Measurements from ENCODE around the gene GALR3.

GALR3 gene

DNA sequence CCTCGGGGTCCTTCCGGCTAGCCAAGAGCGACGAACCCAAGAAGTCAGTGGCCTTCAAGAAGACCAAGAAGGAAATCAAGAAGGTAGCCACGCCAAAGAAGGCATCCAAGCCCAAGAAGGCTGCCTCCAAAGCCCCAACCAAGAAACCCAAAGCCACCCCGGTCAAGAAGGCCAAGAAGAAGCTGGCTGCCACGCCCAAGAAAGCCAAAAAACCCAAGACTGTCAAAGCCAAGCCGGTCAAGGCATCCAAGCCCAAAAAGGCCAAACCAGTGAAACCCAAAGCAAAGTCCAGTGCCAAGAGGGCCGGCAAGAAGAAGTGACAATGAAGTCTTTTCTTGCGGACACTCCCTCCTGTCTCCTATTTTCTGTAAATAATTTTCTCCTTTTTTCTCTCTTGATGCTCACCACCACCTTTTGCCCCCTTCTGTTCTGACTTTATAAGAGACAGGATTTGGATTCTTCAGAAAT is 17.3 kb upstream of the GALR3 start:
- H3K36me3 ChIP-seq (ENCODE audit: control insufficient read depth, insufficient read depth, low read length): no peaks in the 10 kb centered on the region
- no peak for DNase-seq (ENCODE audit: extremely low read depth, insufficient read length)
- no peak overlapping the region; the same call in 1 of the 2 replicates for H3K4me3 ChIP-seq (replicated peaks; ENCODE audit: low read depth, low read length)
- H3K27me3 ChIP-seq (replicated peaks; ENCODE audit: control insufficient read depth, insufficient read depth, low read length): peaks cover 10% of the 10 kb centered on the region; the same call in 1 of the 2 replicates
- TF ChIP-seq, protein P1, sequence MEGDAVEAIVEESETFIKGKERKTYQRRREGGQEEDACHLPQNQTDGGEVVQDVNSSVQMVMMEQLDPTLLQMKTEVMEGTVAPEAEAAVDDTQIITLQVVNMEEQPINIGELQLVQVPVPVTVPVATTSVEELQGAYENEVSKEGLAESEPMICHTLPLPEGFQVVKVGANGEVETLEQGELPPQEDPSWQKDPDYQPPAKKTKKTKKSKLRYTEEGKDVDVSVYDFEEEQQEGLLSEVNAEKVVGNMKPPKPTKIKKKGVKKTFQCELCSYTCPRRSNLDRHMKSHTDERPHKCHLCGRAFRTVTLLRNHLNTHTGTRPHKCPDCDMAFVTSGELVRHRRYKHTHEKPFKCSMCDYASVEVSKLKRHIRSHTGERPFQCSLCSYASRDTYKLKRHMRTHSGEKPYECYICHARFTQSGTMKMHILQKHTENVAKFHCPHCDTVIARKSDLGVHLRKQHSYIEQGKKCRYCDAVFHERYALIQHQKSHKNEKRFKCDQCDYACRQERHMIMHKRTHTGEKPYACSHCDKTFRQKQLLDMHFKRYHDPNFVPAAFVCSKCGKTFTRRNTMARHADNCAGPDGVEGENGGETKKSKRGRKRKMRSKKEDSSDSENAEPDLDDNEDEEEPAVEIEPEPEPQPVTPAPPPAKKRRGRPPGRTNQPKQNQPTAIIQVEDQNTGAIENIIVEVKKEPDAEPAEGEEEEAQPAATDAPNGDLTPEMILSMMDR (IDR thresholded peaks at IDR 0.05; ENCODE audit: insufficient read depth, low read length, poor library complexity, severe bottlenecking): no peak

DNA sequence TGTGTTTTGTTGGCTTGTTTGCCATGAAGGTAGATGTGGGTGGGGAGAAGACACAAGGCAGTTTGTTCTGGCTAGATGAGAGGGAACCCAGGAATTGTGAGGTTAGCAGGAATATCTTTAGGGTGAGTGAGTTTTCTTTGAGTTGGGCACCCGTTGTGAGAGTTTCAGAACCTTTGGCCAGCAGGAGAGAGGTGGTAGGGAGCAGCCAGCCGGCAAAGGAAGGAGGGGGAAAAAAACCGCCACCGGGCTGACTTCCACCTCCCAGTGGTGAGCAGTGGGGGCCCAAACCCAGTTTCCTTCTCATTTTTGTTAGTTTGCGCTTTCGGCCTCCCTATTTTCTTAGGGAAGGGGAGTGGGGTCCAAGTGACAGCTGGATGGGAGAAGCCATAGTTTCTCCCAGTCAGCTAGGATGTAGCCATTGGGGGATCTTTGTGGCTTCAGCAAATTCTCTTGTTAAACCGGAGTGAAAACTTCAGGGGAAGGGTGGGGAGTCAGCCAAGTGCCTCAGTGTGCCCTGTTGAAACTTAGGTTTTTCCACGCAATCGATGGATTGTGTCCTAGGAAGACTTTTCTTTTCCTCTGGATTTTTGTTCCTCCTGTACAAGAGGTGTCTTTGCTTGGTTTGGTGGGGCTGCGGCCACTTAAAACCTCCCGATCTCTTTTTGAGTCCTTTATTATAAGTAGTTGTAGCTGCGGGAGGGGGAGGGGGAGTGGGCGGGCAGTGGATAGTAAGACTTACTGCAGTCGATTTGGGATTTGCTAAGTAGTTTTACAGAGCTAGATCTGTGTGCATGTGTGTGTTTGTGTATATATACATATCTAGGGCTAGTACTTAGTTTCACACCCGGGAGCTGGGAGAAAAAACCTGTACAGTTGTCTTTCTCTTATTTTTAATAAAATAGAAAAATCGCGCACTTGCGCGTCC is 16.5 kb upstream of the GALR3 start:
- H3K36me3 ChIP-seq (ENCODE audit: control insufficient read depth, insufficient read depth, low read length): no peaks in the 10 kb centered on the region
- DNase-seq (ENCODE audit: extremely low read depth, insufficient read length): no peak
- TF ChIP-seq, protein P1 (IDR thresholded peaks at IDR 0.05; ENCODE audit: insufficient read depth, low read length, poor library complexity, severe bottlenecking): no peak
- H3K4me3 ChIP-seq (replicated peaks; ENCODE audit: low read depth, low read length): no peak overlapping the region
- peaks cover 10% of the 10 kb centered on the region; the same call in 1 of the 2 replicates for H3K27me3 ChIP-seq (replicated peaks; ENCODE audit: control insufficient read depth, insufficient read depth, low read length)

DNA sequence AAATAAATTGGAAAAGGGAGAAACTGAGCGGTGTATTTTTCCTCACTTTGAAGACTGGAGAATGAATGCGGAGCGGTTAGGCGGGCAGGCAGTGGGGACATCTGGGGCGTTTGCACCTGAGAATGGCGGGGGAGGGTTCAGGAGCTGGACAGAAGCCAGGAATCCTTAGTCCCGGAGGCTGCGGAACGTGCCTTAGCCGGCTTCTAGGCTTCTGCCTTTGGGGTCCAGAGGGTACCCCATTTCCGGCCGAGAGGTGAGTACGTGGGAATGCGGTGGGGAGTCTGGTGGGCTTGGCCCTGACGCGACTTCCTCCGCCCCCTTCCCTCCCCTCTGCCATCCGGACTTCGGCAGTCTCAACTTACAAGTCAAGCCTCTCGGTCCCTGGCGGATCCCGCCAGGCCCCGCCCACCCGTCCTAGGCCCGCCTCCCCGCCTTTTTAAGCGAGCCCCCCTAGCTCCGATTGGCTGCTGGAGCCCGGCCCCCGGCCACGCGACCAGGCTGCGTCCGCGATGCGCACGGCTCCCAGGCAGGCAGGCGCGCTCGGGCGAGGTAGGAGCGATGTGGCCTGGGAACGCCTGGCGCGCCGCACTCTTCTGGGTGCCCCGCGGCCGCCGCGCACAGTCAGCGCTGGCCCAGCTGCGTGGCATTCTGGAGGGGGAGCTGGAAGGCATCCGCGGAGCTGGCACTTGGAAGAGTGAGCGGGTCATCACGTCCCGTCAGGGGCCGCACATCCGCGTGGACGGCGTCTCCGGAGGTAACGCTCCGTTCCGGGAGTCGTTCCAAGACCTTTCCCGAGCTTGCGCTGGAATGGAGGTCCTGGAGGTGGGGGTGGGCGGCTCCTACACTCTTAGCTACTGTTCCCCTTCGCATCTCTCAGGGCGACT is 15.5 kb upstream of the GALR3 start, which contains the start of gene GCAT:
TSS of gene GCAT (plus strand) at position 525 of the 884 bp plus-strand sequence. CDS start at position 559, 34 bp downstream.
- Histone ChIP-seq H3K4me3 (replicated peaks; ENCODE audit: low read depth, low read length) (peak within 1 kb of the TSS; percentile 76), H3K36me3 (ENCODE audit: control insufficient read depth, insufficient read depth, low read length) (no peaks in the 10 kb centered on the region), H3K27me3 (replicated peaks; ENCODE audit: control insufficient read depth, insufficient read depth, low read length) (peaks cover 10% of the 10 kb centered on the region; the same call in 1 of the 2 replicates)
- DNase-seq (ENCODE audit: extremely low read depth, insufficient read length): peak; percentile 98
- TF ChIP-seq, protein P1 (IDR thresholded peaks at IDR 0.05; ENCODE audit: insufficient read depth, low read length, poor library complexity, severe bottlenecking): no peak

DNA sequence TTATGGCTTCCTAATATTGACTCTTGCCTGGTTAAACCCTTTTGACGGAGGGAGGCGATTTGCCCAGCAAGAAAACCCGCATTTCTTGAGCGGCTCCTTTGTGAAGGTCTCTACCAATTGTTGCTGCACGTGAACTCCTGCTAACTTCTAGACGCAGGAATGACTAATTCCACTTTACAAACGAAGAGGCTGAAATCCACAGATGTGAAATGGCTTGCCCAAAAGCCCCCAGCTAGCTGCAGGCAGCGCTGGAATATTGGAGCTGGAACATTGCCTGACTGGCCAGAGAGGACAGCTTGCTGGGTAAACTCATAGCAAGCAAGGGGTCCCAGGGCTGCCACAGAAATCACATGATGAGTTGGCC is 14.9 kb upstream of the GALR3 start:
- DNase-seq (ENCODE audit: extremely low read depth, insufficient read length): no peak
- Histone ChIP-seq H3K27me3 (replicated peaks; ENCODE audit: control insufficient read depth, insufficient read depth, low read length) (peaks cover 8% of the 10 kb centered on the region; the same call in 1 of the 2 replicates), H3K4me3 (replicated peaks; ENCODE audit: low read depth, low read length) (peak overlapping the region; percentile 76), H3K36me3 (ENCODE audit: control insufficient read depth, insufficient read depth, low read length) (no peaks in the 10 kb centered on the region; the same call in 1 of the 2 replicates)
- TF ChIP-seq, protein P1 (IDR thresholded peaks at IDR 0.05; ENCODE audit: insufficient read depth, low read length, poor library complexity, severe bottlenecking): no peak

DNA sequence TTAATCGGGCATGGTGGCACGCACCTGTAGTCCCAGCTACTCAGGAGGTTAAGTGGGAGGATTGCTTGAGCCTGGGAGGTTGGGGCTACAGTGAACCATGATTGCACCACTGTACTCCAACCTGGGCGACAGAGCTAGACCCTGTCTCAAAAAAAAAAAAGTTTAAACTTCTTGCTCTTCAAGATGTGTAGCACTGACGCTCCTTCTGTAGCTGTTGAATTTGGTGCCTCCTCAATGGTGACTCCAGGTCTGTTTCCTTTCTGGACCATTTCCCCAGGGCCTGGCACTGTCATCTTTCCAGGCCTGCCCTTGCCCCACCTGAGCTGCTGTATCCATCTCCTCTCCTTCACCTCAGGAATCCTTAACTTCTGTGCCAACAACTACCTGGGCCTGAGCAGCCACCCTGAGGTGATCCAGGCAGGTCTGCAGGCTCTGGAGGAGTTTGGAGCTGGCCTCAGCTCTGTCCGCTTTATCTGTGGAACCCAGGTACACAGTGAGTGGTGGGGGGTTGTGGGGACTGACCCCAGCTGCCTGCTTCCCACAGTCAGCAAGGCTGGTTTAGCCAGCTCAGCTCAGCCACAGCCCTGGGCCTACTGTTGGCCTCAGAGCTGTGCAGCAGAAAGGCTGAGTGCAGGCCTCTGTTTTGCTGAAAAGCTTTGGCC is 13.4 kb upstream of the GALR3 start:
- TF ChIP-seq, protein P1 (IDR thresholded peaks at IDR 0.05; ENCODE audit: insufficient read depth, low read length, poor library complexity, severe bottlenecking): no peak
- DNase-seq (ENCODE audit: extremely low read depth, insufficient read length): no peak
- Histone ChIP-seq H3K36me3 (ENCODE audit: control insufficient read depth, insufficient read depth, low read length) (peaks cover 2% of the 10 kb centered on the region; the same call in 1 of the 2 replicates), H3K4me3 (replicated peaks; ENCODE audit: low read depth, low read length) (no peak overlapping the region), H3K27me3 (replicated peaks; ENCODE audit: control insufficient read depth, insufficient read depth, low read length) (peaks cover 8% of the 10 kb centered on the region; the same call in 1 of the 2 replicates)

All from GM06990 (cell line).